Measurements from ENCODE around the gene VPS13D. TPM values are rescaled to one million over a fixed set of nuclear protein-coding genes. Genes with fewer than 3 reads are reported as not detected.
A peak's percentile ranks its signal among the peaks of the same experiment; 100 is the strongest.
"Not testable (repeated sequence)": the region's sequence is repeated elsewhere in the genome, so short reads cannot be mapped to it uniquely, and the experiment has no call there.

VPS13D gene
- total RNA-seq, 2 donors from 2014 or later: 43.1 to 50.6 TPM

DNA sequence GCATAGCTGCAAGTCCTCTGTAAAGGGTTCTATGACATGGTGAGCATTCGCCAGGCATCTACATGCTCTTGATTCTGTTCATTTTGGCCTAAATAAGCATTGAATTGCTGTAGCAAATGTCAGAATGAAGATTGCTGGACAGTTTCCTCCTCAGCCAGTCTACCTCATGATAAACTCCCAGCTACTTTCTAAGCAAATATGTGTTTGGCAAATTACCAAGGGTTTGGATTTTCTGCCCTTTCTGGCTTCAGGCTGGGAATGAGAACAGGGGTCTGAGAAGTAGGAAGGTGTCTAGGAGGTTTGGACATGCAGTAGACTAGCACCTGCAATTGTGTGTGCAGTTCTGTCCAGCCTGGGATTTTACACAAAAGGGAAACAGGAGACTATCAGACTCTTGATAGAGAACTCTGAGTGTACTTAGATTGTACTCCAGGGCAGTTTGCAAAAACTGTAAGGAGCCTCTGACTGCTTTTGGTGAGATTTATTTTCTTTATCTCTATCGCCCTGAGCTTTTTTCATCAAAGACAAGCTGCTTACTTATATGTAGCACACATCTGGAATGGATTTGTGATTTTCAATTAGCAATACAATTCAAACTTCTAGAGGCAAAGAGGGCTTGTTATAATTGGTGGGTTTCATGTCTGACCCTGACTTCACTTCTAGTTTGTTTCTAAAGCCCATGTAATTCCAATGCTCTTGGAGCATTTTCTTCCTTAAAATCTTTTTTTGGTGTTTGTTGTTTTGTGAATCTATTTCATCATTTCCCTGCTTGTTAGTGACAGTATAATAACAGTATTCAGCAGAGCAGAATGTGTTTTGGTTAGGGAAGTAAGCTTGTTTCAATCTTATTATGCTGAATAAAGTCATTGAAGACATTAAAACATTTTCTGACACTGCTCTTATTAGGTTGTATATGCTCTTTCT is 150.8 kb downstream of the VPS13D start:
- no peak for DNase-seq
- intact Hi-C loops (cut with DNase I): no loop called here
- ATAC-seq: peak; percentile 23 to 29

DNA sequence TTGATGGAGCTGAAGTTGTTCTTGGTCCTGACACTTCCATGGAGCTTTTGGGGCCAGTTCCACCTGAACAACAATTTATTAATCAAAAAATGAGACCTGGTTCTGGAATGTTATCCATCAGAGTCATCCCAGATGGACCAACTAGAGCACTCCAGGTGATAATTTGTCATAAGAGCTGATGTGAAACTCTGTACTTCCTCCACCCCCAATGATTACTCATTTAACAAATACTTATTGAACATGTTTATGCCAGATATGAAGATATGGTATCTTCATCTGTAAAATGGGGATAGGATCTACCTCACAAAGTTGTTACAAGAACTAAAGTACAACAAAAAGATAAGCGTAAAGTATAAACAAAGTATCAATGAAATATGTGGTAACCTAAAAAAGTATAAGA is 153.2 kb downstream of the VPS13D start:
- intact Hi-C loops (cut with DNase I): no loop called here
- ATAC-seq: no peak

DNA sequence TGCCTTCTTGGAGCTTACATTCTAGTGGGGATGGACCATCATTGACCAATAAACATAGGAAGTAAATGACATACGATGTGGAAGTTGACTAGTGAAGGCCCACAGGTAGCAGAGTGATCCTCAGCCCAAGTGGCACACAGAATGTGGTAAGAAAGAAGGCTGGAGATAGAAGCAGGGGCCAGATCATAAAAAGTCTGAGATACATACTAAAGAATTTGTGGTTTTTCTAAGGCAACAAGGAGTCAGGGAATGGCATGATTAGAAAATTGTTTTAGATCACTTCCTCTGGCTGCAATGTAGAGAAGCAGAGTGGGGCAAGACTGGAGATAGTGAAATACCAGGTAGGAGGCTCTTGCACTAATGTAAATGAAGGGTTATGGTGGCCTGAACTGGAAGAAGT is 154.0 kb downstream of the VPS13D start:
- intact Hi-C loops (cut with DNase I): no loop called here
- ATAC-seq (no peak), DNase-seq (no peak)

More for the DNA sequence above, 153.2 kb downstream of the VPS13D start:
- DNase-seq: no peak

DNA sequence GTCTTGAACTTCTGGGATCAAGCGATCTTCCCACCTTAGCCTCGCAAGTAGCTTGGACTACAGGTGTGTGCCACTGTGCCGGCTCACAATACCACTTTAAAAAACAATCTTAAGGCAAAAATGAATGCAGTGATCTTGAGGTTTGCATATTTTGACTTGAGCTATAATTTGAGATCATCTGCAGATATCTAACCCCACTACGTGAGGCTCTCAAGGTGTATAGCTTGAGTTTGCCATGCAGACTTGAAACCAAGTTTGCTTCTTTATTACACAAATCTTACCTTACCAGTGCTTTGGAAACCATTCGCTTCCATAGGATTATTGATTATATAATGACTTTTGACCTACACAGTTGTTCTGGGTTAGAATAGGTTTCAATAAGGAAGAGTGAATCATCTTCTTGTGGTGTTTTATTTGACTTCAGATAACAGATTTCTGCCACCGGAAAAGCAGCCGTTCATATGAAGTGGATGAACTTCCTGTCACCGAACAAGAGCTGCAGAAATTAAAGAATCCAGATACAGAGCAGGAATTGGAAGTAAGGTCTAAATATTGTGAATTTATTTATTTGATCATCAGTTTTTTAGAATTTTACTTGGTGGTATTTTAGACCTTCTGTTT is 155.1 kb downstream of the VPS13D start:
- ATAC-seq (no peak), DNase-seq (no peak)
- intact Hi-C loops (cut with DNase I): no loop called here

DNA sequence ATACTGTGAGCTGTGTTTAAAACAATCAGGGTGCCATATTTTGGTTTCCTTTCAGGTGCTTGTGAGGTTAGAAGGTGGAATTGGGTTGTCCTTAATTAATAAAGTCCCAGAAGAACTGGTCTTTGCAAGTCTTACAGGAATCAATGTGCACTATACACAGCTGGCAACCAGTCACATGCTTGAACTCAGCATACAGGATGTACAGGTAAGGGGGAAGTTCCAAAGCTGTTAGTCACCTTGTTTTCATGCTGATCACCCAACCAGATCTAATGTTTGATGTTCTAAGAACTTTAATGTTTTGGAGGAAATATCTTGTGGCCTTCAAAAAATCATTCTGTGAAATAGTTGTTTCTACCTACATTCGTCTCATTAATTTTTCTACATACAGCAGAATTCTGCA is 156.3 kb downstream of the VPS13D start:
- DNase-seq (no peak), ATAC-seq (no peak)
- intact Hi-C loops (cut with DNase I): no loop called here

DNA sequence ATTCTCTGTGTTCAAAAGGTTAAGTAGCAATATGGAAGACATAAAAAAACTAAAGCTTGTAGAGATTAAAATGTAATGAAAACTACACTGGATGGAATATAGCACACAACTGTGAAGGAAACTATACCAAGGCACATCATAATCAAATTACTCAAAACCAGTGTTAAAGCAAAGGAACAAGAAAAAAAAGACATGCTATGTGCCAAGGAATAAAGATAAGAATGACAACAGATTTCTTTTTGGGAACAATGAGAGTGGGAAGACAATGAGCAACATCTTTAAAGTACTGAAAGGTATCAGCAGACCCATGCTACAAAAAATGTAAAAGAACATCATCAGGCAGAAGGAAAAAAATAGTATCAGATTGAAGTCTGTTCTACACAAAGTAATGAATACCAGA is 157.8 kb downstream of the VPS13D start:
- no peak for DNase-seq
- ATAC-seq: no peak
- intact Hi-C loops (cut with DNase I): no loop called here

DNA sequence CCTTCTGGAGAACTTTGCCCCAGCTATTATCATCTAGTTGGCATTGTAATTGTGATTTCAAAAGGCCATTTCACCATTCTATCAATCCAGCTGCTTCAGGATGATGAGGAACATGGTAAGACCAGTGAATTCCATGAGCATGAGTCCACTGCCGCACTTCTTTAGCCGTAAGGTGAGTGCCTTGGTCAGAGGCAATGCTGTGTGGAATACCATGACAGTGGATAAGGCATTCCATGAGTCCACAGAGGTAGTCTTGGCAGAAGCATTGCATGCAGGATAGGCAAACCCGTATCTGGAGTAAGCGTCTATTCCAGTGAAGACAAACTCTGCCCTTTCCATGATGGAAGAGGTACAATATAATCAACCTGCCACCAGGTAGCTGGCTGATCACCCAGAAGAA is 160.5 kb downstream of the VPS13D start:
- intact Hi-C loops (cut with DNase I); ATAC-seq: not testable (repeated sequence)

DNA sequence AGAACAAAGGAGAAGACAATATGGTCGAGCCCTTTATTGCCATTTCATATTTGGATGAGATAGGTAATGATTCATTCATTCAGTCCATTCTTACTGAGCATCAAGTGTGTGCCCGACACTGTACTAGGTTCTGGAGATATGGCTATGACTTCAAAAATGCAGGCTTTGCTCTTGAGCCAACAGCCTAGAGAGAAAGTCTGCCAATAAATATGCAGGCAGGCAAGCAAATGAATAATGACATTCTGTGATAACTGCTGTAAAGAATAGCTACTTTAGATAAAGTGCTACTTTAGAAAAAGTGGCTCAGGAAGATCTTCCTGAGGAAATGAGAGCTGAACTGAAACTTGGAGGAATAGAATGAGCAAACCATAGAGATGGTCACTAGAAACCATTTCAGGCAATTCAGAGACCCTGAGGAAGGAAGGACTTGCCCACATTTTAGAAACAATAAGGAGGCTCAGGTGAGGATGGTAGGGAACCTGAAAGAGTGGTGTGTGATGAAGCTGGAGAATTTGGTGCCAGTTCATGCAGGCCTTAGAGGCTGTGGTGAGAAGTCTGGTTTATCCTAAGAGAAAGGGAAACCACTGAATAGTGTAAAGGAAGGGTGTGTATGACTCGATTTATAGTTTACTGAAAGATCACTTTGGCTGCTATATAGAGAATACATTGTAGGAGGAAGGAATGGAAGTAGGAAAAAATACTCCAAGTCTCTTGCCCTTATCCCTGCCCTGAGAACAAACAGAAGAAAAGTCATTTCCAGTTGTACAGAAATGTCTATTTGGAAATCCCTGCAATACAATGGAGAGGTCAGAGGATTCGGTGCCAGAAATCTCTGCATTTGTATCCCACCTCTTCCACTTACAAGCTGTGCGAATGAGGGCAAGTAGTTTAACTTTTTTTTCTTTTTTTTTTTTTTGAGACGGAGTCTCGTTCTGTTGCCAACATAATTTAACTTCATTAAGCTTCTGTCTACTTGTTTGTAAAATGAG is 167.9 kb downstream of the VPS13D start:
- peak in 1 of 2 donors; percentile 19 for ATAC-seq
- intact Hi-C loops (cut with DNase I): no loop called here

More for the DNA sequence above, 160.5 kb downstream of the VPS13D start:
- not testable (repeated sequence) for DNase-seq

DNA sequence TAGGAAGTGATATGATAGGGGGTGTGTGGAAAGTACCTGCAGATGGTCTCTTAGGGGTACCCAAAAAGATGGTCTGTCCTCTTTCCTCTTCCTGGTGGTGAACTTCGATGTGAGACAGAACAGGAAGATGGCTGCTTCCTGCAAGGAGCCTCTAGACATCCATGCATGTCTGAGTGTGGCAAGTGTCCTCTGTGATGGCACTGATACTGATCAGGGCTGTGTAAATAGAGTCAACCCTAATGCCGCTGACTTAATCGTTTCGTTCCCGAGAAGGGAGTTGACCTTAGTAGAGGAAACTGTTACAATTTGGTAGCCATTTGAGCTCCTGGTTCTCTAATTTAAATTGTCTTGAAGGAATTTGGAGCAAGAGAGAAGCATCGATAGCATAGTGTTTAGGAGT is 168.6 kb downstream of the VPS13D start:
- DNase-seq (no peak), ATAC-seq (no peak)
- intact Hi-C loops (cut with DNase I): no loop called here

More for the DNA sequence above, 167.9 kb downstream of the VPS13D start:
- DNase-seq: no peak

DNA sequence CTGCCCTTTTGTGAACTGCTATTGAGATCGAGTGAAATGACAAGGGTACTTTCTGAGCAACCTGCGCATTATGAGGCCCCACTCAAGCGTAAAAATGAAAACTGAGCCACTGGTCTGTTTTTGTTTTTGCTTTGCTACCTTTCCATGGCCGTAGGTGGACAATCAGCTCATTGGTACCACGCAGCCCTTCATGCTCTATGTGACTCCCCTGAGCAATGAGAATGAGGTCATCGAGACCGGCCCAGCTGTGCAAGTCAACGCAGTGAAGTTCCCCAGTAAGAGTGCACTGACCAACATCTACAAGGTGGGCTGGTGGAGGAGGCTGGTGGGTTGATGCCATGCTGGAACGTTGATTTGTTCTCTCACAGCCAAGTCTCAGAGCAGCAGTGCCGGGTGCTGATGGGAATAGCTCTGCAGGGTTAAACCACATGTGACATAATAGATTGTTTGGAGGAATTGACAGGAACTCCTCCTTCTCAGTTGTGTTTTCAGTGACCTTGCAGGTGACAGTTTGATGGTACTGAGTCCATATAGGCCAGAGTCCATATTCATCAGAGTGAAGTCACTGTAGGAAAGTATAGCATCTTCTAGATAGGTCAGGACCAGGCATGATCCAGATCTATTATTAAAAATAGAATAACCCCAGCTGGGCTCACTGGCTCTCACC is 170.3 kb downstream of the VPS13D start:
- ATAC-seq: no peak
- no peak for DNase-seq
- intact Hi-C loops (cut with DNase I): loop anchor here in 1 of 2 donors (10.0 kb wide), 1 partner anchor 145 kb away; no protein-coding TSS in a partner anchor

DNA sequence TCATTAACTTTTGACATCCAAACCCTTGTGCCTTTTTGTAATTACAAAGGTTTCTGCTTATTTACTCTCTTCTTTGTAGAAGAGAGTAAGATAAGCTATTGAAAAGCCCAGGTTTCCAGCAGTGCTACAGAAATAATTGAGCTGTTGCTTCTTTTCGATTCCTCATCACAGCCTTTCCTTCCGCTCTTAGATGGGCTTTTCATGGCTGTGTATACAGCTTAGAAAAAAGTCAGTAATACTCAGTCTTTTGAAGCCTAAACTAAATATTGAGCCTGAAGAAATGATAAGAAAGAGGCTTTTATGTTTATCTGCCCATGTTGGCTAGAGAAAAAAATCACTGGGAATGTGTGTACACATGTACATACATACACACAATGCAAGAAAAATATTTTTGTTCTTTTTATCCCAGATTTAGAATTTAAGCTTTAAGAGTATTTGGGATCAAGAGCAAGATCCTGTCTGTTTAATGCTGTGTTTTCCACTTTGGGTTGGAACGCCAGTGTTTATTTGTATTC is 172.4 kb downstream of the VPS13D start:
- DNase-seq: no peak
- intact Hi-C loops (cut with DNase I): loop anchor here in 1 of 2 donors (10.0 kb wide), 1 partner anchor 143 kb away; no protein-coding TSS in a partner anchor
- no peak for ATAC-seq

DNA sequence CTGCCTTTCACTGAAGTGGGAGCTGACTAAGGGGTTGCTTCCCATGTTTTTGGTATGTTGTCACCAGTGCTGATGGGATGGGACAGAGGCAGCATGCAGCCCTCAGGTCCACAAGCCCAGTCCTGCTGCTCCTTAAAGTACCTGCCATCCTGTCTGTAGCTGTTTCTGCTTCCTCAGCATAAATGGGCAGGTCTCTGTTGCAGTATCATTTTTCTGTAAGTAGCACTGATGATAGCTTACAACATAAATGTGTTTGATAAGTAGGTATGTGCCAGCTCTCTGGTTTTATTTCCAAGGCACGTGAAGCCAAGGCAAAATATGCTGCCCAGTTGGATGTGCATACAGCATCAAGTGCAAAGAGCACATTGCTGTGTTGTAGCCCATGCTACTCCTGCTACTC is 173.0 kb downstream of the VPS13D start:
- ATAC-seq: no peak
- no peak for DNase-seq
- intact Hi-C loops (cut with DNase I): loop anchor here in 1 of 2 donors (10.0 kb wide), 1 partner anchor 142 kb away; no protein-coding TSS in a partner anchor

DNA sequence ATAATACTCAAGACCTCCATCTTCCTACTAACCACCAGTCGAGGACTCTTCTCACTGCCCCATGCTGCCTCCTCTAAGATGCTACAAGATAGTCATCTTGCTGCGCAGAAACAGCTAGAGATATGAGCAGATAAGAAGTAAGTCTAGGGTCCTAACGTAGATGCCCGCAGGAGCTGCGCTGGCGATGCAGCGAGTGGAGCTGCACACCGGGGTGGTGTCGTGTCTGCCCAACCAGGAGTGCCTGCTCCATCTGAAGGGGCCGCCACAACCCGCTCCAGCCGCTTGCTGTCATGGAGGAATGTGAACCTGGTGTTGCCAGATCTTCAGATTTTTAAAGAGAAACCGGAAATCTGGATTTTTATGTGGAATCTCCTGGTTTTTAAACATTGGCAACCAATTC is 175.1 kb downstream of the VPS13D start:
- no peak for DNase-seq
- no peak for ATAC-seq
- intact Hi-C loops (cut with DNase I): loop anchor here (5.0 to 10.0 kb wide), 2 partner anchors 140 to 212 kb away; partner anchors contain the start of gene DHRS3 (in 1 of the 2)

DNA sequence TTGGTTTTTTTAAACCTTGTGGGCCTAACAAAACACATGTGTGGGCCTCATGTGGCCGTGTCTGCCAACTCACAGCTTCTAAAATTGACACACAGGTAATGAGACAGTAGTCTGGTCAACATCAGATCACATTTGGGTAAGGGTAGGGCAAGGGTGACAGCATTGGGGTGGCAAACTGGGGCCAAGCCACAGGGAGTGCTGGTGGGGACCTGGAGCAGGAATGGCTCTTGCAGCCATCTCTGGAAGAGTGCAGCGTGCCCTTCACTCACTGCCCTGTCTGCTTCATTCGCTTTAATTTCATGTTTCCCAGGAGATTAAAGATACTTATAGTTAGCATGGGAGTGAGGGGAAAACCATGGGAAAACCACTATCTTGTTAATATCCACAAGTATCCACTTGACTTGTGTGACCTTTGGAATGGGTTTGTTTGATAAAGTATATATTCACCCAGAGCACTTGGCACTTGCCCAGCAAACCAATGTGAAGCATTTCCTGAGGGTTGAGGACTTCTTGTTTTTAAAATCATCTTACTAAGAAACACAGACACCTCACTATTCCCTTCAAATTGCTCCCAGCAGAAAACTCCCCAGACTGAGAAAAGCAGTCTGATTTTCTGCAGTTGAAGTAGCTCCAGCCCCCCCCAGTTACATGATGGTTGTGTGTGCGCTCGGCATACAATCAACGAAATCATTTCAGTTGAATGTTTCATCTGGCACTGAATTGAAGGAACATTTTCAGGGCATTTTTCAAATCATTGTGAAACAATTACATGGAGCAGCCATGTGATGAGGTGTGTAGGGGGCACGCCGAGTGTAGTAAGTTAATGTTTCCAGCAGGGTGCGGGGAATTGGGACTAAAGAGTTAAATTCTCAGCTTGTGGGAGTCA is 175.7 kb downstream of the VPS13D start:
- peak; percentile 14 to 50 for ATAC-seq

DNA sequence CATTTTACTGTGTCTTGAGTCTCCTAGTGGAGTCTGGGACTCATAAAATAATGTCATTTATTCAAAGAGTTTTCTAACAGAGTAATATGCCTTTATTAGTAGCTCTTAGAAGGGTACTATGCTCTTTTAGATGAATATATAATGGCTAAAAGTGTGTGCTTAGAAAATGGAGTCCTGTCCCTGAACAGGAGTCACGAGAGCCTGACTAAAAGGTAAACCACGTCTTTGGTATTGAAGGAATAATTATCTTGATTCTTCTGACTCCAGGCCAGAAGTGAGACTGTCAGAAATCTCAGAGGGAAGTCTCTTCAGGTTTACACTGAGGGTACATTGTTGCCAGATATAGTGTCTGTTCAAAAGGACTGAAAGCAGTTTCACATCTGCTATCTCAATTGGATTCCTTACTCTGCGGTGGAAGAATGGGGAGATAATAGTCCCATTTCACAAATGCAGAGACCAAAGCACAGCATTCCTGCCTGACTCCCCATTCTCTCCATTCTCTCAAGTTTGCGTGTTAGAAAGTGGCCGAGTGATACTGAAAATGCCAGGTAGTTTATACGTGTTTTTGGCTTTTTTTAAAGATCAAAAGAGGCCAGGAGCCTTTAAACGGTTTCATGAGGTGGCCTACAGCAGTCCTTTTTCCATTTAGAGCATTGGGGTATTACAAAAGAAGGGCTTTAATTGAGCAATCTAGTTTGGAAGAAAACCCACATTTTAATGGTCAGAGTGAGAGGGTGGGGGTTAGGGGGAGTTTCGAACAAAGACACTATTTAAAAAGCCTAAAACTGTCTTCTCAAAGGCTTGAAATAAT is 176.6 kb downstream of the VPS13D start:
- DNase-seq (no peak), ATAC-seq (peak; percentile 56 to 81)
- intact Hi-C loops (cut with DNase I): loop anchor here (2.0 to 10.0 kb wide), 3 partner anchors 138 to 212 kb away; partner anchors contain the start of gene DHRS3 (in 2 of the 2)

More for the DNA sequence above, 175.7 kb downstream of the VPS13D start:
- DNase-seq: peak; percentile 61
- intact Hi-C loops (cut with DNase I): loop anchor here (2.0 to 10.0 kb wide), 3 partner anchors 139 to 213 kb away; partner anchors contain the start of gene DHRS3 (in 2 of the 2)

Measured in left cardiac atrium (tissue), 4 donors.